Omental fat pad (tissue), 4 donors: ENCODE results near the gene DKK2. TPM values are rescaled to one million over a fixed set of nuclear protein-coding genes. Genes with fewer than 3 reads are reported as not detected.
"Not testable (repeated sequence)": the region's sequence is repeated elsewhere in the genome, so short reads cannot be mapped to it uniquely, and the experiment has no call there.

Experiments
- ATAC-seq: fragments of 150-250 bp; one replicate; pipeline ENCODE4 v1.9.1; 2016; ENCODE audit warnings: mild to moderate bottlenecking, moderate library complexity; ENCODE audit not compliant: low FRiP score
- DNase-seq: peaks from one replicate; pipeline ENCODE4 v3.0.0-alpha.2; 2019; ENCODE audit warnings: low spot score
- CTCF ChIP-seq, 3 donors: fragments of 450-650 bp; IDR thresholded peaks; one replicate each; pipeline ENCODE4 v1.5.1; 2016 to 2017; ENCODE audit warnings: antibody characterized with exemption in 3 of 3, mild to moderate bottlenecking in 3 of 3, moderate library complexity in 2 of 3
- total RNA-seq, 4 donors: library from RNA; depleted of rRNA; stranded (reverse); fragments of >200 nt; gene quantifications; one replicate each; pipeline ENCODE4 v1.1.0, GENCODE V29; 2016

Gene DKK2
- total RNA-seq, 4 donors from 2014 or later, result 0.28 to 1.3 (median 0.67) TPM

DNA sequence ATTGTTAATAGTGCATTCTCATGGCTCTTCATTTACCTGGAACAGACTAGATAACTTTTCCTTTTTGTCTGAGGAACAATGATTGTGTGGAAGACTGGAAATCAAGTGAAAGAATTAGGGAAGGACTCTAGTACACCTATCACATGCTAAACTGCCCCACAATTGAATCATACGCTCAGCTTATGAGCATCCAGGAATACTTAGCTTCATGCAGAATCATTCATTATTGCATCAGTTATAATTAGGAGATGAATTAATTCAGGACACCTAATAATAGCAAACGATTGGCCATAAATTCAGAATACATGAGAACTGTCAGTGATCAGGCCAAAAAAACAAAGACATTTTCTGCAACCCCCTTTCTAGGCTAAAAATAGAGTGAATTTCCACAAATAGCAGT, 106.9 kb downstream of the DKK2 start:
- no peak for ATAC-seq
- no peak for TF ChIP-seq CTCF (IDR thresholded peaks at IDR 0.05)

DNA sequence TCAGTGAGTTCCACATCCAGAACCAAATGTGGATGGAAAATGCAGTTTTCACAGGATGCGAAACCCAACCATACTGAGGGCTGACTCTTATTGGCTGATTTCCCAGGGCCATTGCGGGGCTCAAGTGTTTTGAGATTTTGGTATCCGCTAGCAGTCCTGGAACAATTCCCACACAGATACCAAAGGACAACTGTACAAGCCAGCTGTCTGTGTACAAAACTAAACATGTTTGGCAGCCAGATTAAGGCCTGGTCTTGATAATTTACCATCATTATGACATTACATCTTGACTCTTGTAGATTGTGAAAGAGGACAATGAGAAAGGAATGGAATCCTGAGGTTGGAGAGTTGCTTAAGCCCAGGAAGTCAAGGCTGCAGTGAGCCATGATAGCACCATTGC, 121.9 kb downstream of the DKK2 start:
- TF ChIP-seq CTCF (IDR thresholded peaks at IDR 0.05), result no peak
- ATAC-seq (no peak), DNase-seq (no peak)

More for the DNA sequence above, 106.9 kb downstream of the DKK2 start:
- DNase-seq, result no peak

DNA sequence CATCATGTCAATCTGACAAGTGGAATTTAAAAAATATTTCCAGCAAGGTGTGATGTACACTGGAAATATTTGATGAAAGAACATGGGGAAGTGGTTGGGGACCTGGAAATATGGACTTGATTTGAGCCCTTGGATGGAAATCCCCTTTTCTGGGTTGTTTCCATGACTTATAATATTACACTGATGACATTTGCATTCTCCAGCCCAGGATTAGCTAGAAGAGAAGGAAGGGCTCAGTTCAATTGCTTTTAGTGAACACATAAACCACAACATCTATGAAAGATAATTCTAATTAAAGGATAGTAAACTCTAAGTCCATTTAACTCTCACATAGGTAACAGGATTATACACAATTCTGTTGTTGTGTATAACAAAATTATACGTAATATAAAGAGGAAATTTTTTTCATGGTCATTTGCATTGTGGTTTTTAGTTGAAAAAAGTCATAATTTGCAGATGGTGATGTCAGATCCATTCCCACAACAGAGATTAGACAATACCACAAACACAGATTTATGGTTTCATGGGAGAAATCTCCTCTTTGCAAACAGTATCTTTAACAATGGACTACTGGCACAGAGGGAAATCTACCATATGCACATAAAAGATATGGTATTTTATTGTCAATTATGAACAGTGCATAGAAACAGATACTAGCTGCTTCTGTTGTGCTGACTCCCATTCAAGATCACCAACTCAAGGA, 126.5 kb downstream of the DKK2 start:
- no peak for TF ChIP-seq CTCF (IDR thresholded peaks at IDR 0.05)
- DNase-seq (no peak), ATAC-seq (no peak)

DNA sequence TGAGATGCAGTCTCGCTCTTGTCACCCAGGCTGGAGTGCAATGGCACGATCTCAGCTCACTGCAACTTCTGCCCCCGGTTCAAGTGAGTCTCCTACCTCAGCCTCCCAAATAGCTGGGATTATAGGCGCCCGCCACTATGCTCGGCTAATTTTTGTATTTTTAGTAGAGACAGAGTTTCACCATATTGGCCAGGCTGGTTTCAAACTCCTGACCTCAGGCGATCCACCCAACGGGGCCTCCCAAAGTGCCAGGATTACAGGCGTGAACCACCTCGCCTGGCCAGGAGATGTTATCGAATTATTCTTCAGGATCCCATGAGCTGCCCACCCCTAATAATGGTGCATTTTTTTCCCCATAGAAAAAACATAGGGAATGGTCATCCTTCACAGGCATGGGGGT, 128.1 kb downstream of the DKK2 start:
- ATAC-seq, DNase-seq: not testable (repeated sequence)

DNA sequence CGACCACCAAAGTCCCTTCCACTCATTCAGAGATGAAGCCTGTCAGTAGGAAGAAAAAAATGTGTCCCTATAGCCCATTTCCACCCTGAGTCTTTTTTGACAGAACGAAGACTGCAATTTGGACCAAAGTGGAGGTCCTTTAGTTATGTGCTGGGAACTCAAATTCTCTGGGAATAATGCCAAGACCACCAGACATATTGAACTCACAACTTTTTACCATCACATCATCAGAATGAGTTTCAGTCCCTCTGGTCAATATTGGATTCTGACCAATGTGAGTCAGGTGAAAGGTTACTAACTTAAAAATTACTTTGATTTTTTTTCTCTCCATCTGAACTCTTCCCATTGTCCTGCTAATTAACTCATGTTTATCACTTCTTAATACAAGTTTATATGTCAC, 128.9 kb downstream of the DKK2 start:
- TF ChIP-seq CTCF (IDR thresholded peaks at IDR 0.05), result no peak
- no peak for ATAC-seq
- no peak for DNase-seq

GRCh38 chr4:106906728-106907127, 129.4 kb downstream of the DKK2 start:
- no peak for ATAC-seq
- TF ChIP-seq CTCF (IDR thresholded peaks at IDR 0.05), result no peak
- DNase-seq, result no peak

DNA sequence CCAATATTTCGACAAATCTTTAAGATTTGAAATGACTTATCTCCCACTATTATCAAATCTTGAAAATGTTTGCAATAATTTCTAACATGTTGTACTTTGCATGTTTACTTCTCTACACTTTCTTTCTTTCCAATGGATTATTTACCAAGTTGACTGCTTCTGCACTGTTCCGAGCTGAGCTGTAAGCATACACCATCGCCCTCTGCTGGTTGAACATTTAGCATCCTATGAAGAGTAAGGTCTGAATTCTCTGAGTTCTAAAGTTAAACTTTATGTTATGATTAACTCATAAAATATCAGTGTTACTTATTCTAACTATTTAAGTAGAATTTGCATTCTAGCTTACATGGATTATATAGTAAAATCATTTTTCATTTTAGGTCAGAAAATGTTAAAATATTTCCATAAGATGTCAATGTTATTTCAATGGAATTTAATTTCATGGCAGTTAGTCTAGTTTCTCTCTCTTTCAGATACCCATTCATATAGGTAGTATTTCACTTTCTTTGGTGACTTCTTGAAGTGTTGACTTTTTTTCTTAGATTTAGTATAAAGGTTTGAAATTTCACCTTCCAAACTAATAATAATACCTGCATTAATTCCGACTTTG, 137.4 kb downstream of the DKK2 start:
- ATAC-seq (no peak), DNase-seq (no peak)
- TF ChIP-seq CTCF (IDR thresholded peaks at IDR 0.05), result no peak
